HG02970 (cell line): Measurements from ENCODE around the gene SLC35A3.
A peak's percentile ranks its signal among the peaks of the same experiment; 100 is the strongest.

ENCODE experiments used
- ATAC-seq: cut with Tn5 transposase; IDR thresholded peaks from one replicate; pipeline ENCODE4 v1.9.1; 2021; ENCODE audit warnings: mild to moderate bottlenecking, moderate library complexity, moderate number of reproducible peaks; ENCODE audit not compliant: unreplicated experiment, low FRiP score

The SLC35A3 gene

DNA sequence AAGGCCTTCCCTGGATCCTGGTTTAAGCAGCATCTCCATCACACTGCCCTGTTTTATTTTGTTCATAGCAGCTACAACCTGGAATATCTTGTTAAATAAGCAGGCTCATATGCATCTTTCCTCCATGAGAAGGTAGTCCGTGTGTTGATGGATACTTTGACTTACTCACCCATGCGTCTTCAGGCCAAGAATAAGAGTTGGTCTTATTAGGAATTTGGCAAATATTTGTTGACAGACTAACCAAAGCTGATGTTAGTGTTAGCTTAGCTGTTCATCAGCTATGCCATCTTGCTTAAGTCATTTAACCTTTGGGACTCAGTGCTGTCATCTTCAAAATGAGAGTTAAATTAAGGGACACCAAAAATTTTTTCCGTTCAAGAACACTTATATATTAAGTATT, 103.7 kb downstream of the SLC35A3 start:
- ATAC-seq: no peak

DNA sequence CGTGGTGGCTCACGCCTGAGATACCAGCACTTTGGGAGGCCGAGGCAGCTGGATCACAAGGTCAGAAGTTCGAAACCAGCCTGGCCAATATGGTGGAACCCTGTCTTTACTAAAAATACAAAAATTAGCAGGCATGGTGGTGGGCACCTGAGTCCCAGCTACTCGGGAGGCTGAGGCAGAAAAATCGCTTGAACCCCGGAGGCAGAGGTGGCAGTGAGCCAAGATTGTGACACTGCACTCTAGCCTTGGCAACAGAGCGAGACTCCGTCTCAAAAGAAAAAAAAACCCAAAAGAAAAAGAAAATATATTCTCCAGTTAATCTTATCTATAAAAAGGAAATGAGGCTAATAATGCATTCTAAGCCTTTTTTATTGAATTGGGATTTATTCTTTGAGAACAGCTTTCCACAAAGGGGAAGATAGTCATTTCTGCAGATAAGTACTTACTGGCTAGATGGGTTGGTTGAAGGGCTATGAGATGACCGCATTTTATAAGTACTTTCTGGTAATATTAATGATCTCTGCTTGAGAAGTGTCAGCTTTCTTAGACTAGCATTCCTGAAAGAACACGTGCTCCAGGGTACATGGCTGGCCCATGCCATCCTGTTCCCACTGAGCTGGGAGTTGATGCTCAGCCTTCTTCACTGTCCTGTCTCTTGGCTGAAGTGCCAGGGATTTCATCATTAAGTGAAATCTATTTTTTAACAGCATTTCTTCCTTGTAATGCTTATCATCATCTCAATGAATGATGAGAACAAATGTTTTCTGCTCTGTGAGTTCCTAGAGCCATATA, 105.0 kb downstream of the SLC35A3 start:
- ATAC-seq: no peak

DNA sequence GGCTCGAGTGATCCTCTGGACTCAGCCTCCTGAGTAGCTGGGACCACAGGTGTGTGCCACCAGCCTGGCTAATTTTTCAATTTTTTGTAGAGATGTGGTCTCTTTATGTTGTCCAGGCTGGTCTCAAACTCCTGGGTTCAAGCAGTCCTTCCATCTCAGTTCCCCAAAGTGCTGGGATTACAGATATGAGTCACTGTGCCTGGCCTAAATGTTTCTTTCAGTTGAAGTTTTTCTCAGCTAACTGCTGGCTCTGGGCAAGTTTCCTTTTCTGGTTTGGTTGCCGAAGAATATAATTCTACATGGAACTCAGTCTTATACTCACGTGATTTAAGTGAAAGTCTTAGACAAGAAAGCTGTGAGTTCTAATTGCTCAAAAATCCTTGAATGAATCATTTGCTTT, 106.0 kb downstream of the SLC35A3 start:
- no peak for ATAC-seq

DNA sequence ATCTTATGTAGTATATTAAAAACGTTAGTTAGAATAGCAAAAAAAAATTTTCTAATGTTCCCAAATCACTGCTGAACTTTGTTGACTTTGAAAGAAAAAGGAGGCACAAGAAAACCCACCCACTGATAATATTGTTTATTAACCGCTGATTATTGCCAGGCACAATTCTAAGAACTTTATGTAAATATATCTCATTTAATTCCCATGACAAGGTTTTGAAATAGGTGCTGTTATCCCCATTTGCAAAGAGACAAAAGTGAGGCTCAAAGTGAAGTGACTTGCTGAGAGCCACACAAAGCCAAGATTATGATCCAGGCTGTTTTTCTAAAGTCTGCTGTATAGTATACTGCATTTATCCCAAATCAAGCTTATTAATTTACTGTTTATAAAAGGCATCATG, 106.5 kb downstream of the SLC35A3 start:
- no peak for ATAC-seq

DNA sequence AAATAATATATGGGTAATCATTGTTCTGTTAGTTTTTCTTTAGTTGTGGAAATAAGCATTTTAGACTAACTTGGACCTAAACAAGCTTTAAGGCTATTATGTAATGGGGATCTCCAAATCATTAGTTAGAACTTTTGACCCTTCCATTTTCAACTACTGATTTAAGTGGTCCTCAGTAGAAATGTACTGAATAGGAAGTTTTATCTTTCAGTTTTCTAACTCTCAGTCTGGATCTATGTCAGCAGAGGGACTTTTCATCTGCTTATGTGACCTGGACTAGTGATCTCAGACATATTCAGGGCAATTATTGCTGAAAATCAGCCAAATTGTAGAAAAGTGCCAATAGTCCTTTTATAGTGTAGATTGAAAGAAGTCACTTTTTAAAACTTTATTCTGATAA, 106.9 kb downstream of the SLC35A3 start:
- peak; percentile 61 for ATAC-seq

DNA sequence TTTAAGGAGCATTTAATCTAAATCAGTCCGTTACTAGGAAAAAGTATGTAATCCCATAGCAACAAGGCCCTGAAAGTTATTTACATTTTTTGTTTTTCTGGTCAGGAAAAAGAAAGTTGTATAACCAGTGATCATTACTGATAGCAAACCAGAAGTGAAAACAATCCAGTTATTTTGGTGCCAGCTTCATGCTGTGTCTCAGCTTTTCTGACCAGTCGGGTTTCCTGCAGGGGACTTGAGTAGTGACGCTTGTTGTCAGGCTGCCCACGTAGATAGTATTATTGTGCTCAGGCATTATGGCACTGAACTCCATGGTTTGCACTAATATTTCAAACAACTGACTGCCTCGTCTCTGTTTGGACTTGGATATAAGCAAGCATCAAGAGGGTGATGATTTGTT, 107.7 kb downstream of the SLC35A3 start:
- ATAC-seq: no peak

DNA sequence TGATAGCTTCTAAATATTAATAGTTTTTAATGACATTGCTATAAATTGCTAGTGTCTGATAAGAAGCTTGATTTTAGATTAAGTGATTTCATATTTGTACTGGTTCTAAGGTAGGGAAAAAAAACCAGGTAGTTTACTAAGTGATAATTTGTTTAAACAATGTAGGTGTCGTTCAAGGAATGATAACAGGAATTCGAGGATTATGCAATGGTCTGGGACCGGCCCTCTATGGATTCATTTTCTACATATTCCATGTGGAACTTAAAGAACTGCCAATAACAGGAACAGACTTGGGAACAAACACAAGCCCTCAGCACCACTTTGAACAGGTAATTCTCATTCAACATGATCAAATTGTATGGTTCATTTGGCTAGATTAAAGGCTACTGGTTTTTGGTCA, 110.5 kb downstream of the SLC35A3 start:
- no peak for ATAC-seq
